ENCODE measurements around the gene DOCK9. TPM values are rescaled to one million over a fixed set of nuclear protein-coding genes. Genes with fewer than 3 reads are reported as not detected.

Gene DOCK9
- total RNA-seq, 2 experiments from 2014 or later: 33.4 to 36.9 TPM

- no peaks in the 10 kb centered on the region for H3K27me3 Mint-ChIP-seq
- ATAC-seq (no peak), DNase-seq (no peak)
- ChIA-PET CTCF (interaction anchor here (1.0 to 2.6 kb wide), 5 partner anchors 11 to 122 kb away, joined by 3 to 9 read pairs (median 3); no protein-coding TSS in a partner anchor), POLR2A (interaction anchor here (0.9 to 1.8 kb wide), 3 partner anchors 11 to 17 kb away, joined by 4 read pairs; partner anchors contain the start of gene DOCK9)
- H3K27ac Mint-ChIP-seq: no peak overlapping the region
- H3K4me3 Mint-ChIP-seq: no peak overlapping the region
- H3K36me3 Mint-ChIP-seq (ENCODE audit: low read depth): peaks cover 2% of the 10 kb centered on the region
- H3K9me3 Mint-ChIP-seq: no peaks in the 10 kb centered on the region
- H3K4me1 Mint-ChIP-seq (ENCODE audit: low read depth): peaks cover 16% of the 10 kb centered on the region
- TF ChIP-seq CTCF (IDR thresholded peaks at IDR 0.05): no peak
- intact Hi-C loops (cut with micrococcal nuclease): loop anchor here (5.0 kb wide), 1 partner anchor 44 kb away; no protein-coding TSS in a partner anchor
These were observed 16.3 kb downstream of the DOCK9 start for GRCh38 chr13:98961503-98962105.

DNA sequence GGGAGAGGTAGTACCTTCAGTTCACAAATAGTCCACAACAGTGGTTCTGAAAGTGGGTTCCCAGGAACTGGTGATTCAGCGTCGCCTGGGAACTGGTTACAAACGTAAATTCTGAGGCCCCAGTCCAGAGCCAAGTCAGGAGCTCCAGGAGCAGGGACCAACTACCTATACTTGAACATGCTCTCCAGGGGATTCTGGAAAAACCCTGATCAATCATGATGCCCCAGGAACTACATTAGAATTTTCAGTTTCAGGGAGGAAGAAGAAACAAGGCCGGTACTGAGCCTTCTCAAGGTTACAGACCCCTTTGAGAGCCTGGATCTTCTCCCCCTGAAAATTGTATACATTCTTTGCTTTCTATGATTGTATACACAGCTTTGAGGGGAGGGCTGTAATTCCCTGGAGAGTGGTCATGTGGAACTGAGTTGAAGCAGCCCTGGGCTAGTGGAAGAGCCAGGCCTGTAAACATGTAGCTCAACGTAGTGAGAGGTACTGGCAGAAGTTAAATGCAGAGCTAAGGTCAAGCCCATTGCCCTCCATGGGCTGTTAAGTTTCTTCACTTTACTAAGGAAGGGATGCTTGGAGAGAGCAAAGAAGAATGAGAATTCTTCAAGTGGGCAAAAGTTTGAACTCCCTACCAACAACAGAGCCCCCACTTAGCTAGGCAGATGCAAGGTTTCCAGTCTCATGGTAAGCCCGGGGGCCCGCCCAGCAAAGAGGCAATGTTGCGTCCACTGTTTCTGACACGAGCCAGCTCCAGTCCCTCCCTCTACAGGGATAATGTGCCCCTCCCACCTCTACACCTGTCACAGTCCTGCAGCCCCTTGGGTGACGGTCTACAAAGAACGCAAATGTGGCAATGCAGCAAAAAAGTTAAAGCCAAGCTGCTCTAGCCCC is 17.0 kb downstream of the DOCK9 start:
- intact Hi-C loops (cut with micrococcal nuclease): loop anchor here (5.0 kb wide), 1 partner anchor 44 kb away; no protein-coding TSS in a partner anchor
- Mint-ChIP-seq H3K27me3 (no peaks in the 10 kb centered on the region), H3K4me3 (no peak overlapping the region), H3K9me3 (no peaks in the 10 kb centered on the region), H3K36me3 (ENCODE audit: low read depth) (peaks cover 2% of the 10 kb centered on the region), H3K4me1 (ENCODE audit: low read depth) (peaks cover 16% of the 10 kb centered on the region), H3K27ac (no peak overlapping the region)
- DNase-seq (no peak), ATAC-seq (no peak)
- ChIA-PET POLR2A (interaction anchor here (0.9 to 1.8 kb wide), 2 partner anchors 11 to 17 kb away, joined by 4 read pairs; partner anchors contain the start of gene DOCK9), CTCF (interaction anchor here (1.0 to 2.3 kb wide), 4 partner anchors 10 to 121 kb away, joined by 3 to 5 read pairs (median 3); no protein-coding TSS in a partner anchor)
- TF ChIP-seq CTCF (IDR thresholded peaks at IDR 0.05): no peak

- no peak overlapping the region for H3K27ac Mint-ChIP-seq
These were observed 17.9 kb downstream of the DOCK9 start for GRCh38 chr13:98959786-98960605.

GRCh38 chr13:98959291-98959690 is 18.6 kb downstream of the DOCK9 start:
- H3K9me3 Mint-ChIP-seq: no peaks in the 10 kb centered on the region
- no peak for TF ChIP-seq CTCF (IDR thresholded peaks at IDR 0.05)
- no peak overlapping the region for H3K27ac Mint-ChIP-seq
- ATAC-seq: no peak
- ChIA-PET CTCF (interaction anchor here (1.4 kb wide), 1 partner anchor 13 kb away, joined by 3 read pairs; no protein-coding TSS in a partner anchor), POLR2A (interaction anchor here (1.2 kb wide), 1 partner anchor 22 kb away, joined by 3 read pairs; no protein-coding TSS in a partner anchor)
- intact Hi-C loops (cut with micrococcal nuclease): no loop called here
- no peak overlapping the region for H3K4me3 Mint-ChIP-seq
- no peaks in the 10 kb centered on the region for H3K27me3 Mint-ChIP-seq
- peaks cover 16% of the 10 kb centered on the region for H3K4me1 Mint-ChIP-seq (ENCODE audit: low read depth)
- no peak for DNase-seq
- peaks cover 2% of the 10 kb centered on the region for H3K36me3 Mint-ChIP-seq (ENCODE audit: low read depth)

More at GRCh38 chr13:98959786-98960605, 17.9 kb downstream of the DOCK9 start:
- intact Hi-C loops (cut with micrococcal nuclease): loop anchor here (5.0 kb wide), 1 partner anchor 43 kb away; no protein-coding TSS in a partner anchor
- Mint-ChIP-seq H3K27me3 (no peaks in the 10 kb centered on the region), H3K9me3 (no peaks in the 10 kb centered on the region), H3K4me1 (ENCODE audit: low read depth) (peaks cover 16% of the 10 kb centered on the region), H3K4me3 (no peak overlapping the region), H3K36me3 (ENCODE audit: low read depth) (peaks cover 2% of the 10 kb centered on the region)
- ATAC-seq (no peak), DNase-seq (no peak)
- no peak for TF ChIP-seq CTCF (IDR thresholded peaks at IDR 0.05)
- POLR2A ChIA-PET: interaction anchor here (1.2 to 1.8 kb wide), 2 partner anchors 18 to 22 kb away, joined by 3 to 4 read pairs; partner anchors contain the start of gene DOCK9
- CTCF ChIA-PET: interaction anchor here (1.0 to 2.3 kb wide), 3 partner anchors 14 to 120 kb away, joined by 3 to 5 read pairs (median 3); no protein-coding TSS in a partner anchor

All from activated CD8-positive, alpha-beta T cell treated with anti-CD3 and anti-CD28 coated beads for 36 hours (primary cell).